Stimulated activated naive CD8-positive, alpha-beta T cell treated with anti-CD3 and anti-CD28 coated beads, Interleukin-15, Interleukin-2, amounts not matched to agents 100 U/mL and 50 U/mL, for 24 hours (primary cell): ENCODE measurements around the gene BRAF.
"Not testable (repeated sequence)": the region's sequence is repeated elsewhere in the genome, so short reads cannot be mapped to it uniquely, and the experiment has no call there.

Experiments
- ATAC-seq: fragments of 150-1000 bp; cut with Tn5 transposase; one replicate; pipeline ENCODE4 v1.10.0; 2021
- DNase-seq: peaks from one replicate; pipeline ENCODE4 v3.0.0; 2021

Gene BRAF

GRCh38 chr7:140707132-140707531 is 217.6 kb downstream of the BRAF start:
- ATAC-seq (no peak), DNase-seq (no peak)

DNA sequence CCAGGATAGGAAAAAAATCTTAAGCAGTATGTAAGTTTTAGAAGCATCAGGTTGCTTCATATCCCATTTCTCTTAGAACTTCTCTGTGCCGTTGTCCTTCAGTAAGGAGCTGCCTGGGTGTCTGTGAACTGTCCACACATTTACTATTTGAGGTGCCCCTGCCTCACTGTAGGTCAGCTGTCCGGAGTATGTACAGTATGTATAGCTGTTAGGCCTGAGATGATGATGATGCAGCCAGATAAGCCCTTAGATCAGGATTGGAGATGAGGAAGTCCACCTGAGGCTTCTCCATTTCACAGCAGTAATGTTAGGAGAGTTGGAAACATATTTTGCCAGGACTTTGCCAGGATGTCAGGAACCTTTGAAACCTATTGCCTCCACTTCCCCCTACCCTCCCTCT is 220.5 kb downstream of the BRAF start:
- ATAC-seq, result no peak
- DNase-seq, result no peak

- DNase-seq (no peak), ATAC-seq (no peak)
Observed at GRCh38 chr7:140702774-140703173, 222.0 kb downstream of the BRAF start.

- ATAC-seq, result no peak
- DNase-seq, result no peak
Observed at GRCh38 chr7:140698477-140698876, 226.3 kb downstream of the BRAF start.

DNA sequence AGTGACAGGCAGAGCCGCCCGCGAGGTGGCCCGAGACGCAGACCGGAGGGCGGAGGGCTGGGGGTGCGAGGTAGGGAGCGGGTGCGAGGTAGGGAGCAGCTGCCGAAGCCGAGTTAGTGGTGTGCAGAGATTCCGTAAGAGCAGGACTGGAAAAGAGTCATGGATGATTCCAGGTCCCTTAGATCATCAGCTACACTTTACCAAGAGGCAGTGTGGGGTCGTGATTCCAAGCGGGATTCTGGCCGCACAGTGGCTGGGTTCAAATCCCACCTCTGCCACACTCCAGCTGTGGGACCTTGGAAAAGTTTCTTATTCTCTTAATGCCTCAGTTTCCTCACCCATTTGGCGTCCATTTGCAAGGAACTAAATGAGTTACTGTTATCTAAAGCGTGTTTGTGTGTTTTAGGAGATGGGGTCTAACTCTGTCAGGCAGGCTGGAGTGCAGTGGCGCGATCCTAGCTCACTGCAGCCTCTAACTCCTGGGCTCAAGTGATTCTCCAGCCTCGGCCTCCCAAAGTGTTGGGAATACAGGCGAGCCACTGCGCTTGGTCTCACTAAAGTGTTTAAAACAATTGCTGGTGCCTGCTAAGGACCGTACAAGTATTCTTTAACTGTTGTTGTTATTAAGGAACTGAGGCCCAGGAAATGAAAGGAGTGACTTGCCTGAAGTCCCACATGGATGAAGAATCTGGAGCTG is 227.1 kb downstream of the BRAF start:
- DNase-seq, result no peak
- no peak for ATAC-seq

- DNase-seq, result peak; percentile 75
- peak; percentile 86 for ATAC-seq
Observed at GRCh38 chr7:140696680-140697446, 227.9 kb downstream of the BRAF start, which contains the start of gene NDUFB2. NDUFB2 (plus strand) TSS chr7:140696708; CDS start chr7:140696745, 37 bp downstream.

GRCh38 chr7:140696024-140696679 is 228.6 kb downstream of the BRAF start:
- ATAC-seq (peak; percentile 91), DNase-seq (peak; percentile 97)

- DNase-seq (no peak), ATAC-seq (no peak)
Observed at GRCh38 chr7:140695381-140695780, 229.3 kb downstream of the BRAF start.

DNA sequence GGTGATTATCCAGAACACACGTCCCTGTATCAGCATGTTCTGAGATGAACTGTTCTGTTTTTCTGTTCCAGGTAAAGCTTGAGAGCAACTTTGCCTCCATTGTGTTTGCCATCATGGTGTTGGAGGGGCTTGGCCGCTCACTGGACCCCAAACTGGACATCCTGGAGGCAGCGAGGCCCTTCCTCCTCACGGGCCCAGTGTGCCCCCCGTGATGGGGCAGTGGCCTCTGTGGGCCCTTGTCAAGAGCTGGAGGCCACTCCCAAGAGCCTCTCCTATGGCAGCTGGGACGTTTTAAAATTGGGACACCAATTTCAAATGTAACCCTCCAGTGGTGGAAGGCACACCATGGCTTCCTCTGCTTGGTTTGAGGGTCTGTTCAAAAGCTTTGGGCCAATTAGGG is 230.1 kb downstream of the BRAF start:
- DNase-seq (no peak), ATAC-seq (no peak)

GRCh38 chr7:140693849-140694248 is 230.9 kb downstream of the BRAF start:
- DNase-seq, ATAC-seq: not testable (repeated sequence)

GRCh38 chr7:140691376-140692045 is 233.2 kb downstream of the BRAF start:
- no peak for ATAC-seq
- no peak for DNase-seq

DNA sequence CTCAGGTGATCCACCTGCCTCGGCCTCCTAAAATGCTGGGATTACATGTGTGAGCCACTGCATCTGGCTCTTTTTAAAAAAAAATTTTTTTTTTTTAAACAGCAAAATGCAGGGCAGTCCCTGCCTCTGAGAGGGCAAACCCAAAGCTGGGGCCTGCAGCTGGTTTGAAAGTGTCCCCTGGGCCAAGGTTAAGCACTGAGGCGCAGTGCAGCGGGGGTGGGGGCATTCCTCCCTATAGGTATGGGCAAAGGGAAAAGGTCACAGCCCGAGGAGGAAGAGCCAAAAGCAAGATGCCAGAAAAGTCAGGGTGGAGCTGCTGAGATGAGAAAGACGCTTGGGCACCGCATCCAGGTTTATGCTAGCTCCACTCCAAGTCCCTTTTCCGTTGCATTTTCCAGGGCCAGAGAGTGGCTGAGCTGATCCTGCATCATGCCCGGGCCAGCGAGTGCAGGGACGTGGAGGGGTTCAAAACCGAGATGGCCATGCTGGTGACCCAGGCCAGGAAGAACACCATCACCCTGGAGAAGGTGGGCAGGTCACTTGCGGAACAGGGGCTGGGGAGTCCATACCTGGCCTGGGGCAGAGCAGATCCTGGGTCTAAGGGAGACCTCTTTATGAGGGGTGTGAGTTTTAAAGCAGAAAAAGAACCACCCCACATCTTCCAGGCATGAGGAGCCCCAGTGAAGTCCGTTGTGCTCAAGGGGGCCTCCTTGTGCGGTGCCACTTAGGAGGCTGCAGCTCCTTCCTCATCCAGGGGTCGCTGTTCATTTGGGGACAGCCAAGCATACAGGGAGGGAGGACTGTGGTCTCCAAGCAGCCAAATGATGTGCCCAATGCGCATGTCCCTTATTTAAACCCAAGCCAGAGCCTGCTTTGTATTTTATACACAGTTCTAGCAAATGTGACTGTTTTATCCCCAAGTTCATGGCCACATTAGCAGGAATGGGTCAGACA is 235.3 kb downstream of the BRAF start:
- ATAC-seq (no peak), DNase-seq (no peak)

DNA sequence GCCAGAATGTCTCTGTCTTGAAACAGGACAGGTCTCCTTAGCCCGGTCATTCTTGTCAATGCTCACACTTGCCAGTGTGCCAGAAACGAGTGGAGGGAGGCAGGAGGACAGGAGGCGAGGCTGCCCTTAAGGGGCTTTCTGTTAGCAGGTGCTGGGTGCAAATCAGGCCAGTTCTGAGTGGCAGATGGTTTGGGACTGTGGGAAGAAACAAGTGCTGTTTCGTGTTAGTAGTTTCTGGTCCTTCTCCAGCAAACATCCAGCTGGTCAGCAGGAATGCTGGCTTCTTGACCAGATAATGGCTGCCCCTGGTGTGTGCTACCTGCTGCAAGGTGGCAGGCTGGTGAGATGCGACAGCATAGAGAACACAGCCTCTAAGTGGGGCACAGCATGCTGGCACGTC is 236.4 kb downstream of the BRAF start:
- no peak for ATAC-seq

GRCh38 chr7:140686921-140687320 is 237.8 kb downstream of the BRAF start:
- ATAC-seq (no peak), DNase-seq (no peak)

More for the DNA sequence above, 236.4 kb downstream of the BRAF start:
- DNase-seq, result no peak

DNA sequence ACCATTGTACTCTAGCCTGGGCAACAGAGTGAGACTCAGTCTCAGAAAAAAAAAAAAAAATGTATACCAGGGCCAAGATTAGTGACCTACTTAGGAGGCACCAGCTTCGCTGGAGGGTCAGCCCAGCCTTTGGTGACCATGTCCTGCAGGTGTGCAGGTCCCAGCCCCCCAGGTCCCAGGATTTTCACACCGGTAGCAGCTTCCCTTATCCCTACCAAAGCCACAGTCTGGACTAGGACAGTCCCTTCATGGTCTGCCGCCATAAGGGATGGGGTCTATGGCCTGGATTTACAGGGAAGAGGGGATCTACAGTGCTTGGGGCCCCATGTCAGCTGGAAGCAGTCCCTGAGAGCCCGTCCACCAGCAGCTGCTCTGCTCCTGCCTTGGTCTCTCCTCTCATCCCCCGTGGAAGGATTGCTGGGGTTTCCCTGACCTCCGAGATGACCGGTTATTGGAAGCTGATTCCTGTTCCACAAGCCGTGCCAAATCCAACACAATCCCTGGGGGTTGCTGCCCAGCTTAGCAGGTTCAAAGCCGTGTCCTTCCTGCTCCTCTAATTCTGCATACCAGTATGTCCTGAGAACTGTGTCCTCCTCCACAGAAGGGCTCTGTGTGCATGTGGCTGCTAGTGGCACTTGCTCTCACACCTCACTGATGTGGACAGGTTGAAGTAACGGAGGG is 239.2 kb downstream of the BRAF start:
- no peak for DNase-seq
- ATAC-seq, result no peak

DNA sequence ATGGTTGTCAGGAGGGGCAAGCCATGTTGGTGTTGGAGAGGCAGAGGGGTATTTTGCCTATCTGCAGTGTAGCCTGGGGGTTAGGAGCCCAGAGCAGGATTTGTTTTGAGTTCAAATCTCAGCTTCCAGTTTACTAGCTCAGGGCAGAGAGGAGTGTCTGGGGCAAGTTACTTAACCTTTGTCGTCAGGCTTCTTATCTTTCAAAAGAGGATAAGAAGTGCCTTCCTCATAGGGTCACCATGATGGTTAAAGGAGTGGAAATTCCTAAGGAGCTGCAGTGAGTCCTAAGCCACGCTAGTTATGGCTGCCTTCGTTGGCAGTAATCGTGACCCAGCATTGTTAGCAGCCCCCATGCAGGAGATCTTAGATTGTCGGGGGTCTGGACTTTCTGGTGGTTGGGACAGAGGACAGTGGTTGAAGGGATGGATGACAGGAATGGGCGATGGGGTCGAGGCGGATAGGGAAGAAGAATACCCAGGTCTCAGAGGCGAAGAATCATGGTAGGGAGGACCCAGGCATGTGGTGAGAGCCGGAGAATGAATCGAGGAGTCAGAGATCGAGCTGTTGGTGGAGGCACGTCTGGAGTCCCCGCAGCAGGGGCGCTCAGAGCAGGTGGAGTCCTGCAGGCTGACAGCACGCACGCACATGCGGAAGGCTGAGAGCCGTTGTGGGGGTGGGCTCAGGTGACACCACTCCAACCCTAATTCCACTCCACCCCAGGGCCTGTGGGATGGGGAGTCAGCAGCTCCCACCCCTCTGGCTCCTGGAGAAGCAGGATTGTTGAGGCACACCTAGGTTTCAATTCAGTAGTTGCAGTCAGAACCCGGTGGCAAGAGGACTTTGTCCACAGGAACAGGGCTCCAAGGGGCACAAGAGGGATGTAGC is 240.4 kb downstream of the BRAF start:
- ATAC-seq (no peak), DNase-seq (no peak)

DNA sequence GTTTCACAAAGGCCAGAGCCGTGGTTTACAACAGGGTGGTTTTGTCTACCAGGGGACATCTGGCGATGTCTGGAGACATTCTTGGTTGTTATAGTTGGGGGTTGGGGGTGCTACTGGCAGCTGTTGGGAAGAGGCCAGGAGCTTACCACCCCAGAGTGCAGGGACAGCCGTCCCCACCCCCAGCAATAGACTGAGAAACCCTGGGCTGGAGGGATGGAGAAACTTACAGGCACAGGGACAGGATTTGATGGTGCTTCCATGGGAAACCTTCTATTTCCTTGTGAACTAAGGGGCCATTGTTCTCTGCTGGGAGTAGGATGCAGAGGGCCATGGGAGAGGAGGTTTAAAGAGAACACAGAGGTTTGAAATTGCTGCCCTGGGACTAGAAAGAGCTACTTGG is 241.1 kb downstream of the BRAF start:
- DNase-seq (no peak), ATAC-seq (no peak)

GRCh38 chr7:140681766-140682165 is 243.0 kb downstream of the BRAF start:
- ATAC-seq (no peak), DNase-seq (no peak)

- no peak for ATAC-seq
- no peak for DNase-seq
Observed at GRCh38 chr7:140680886-140681285, 243.8 kb downstream of the BRAF start.

DNA sequence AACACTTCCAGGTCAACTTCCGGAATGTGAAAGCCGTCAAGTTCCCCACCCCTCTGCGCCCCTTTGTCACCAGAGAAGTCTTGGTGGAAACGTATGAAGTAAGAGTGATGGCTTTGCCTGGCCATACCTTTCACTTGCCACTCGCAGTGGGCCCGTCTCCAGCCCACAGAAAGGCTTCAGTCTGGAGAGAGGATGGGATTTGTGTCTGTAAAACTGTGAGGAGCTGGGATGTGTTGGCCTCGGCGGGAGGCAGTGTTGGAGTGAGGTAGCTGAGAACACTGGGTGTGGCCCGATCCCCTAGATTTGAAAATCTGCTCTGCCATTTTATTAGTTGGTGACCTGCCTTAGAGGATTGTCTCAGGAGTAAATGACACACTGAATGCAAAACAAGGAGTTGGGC is 245.5 kb downstream of the BRAF start:
- DNase-seq (no peak), ATAC-seq (no peak)
